Natural killer cell treated with Interleukin-12 subunit alpha and Interleukin-12 subunit beta and Interleukin-15 and Interleukin-18, amount 100 ng/mL, for 72 hours (primary cell): ENCODE results near the gene CIT. TPM values are rescaled to one million over a fixed set of nuclear protein-coding genes. Genes with fewer than 3 reads are reported as not detected.

Experiments used
- ATAC-seq, 2 donors: fragments of 150-1000 bp; cut with Tn5 transposase in 1 of 2; sonication (Bioruptor Pico), chemical (Tn5 transposase) in 1 of 2; 2 replicates each; pipeline ENCODE4 v1.10.0; 2021
- DNase-seq: peaks from one replicate; pipeline ENCODE4 v3.0.0; 2022; ENCODE audit warnings: low spot score
- H3K27ac Mint-ChIP-seq, 2 donors: 1 replicate in 1 of 2; 2 replicates in 1 of 2; pipeline ENCODE4 v1.8.0; 2022; ENCODE audit warnings: mixed read lengths in 2 of 2, mild to moderate bottlenecking in 1 of 2, moderate library complexity in 1 of 2
- H3K27me3 Mint-ChIP-seq, 2 donors: 1 replicate in 1 of 2; 2 replicates in 1 of 2; pipeline ENCODE4 v1.8.0; 2022; ENCODE audit warnings: mixed read lengths in 2 of 2
- H3K36me3 Mint-ChIP-seq: one replicate; pipeline ENCODE4 v1.8.0; 2022; ENCODE audit warnings: mixed read lengths
- H3K4me1 Mint-ChIP-seq, 2 donors: 1 replicate in 1 of 2; 2 replicates in 1 of 2; pipeline ENCODE4 v1.8.0; 2022; ENCODE audit warnings: low read depth in 2 of 2, mixed read lengths in 2 of 2, mild to moderate bottlenecking in 1 of 2
- H3K4me3 Mint-ChIP-seq: one replicate; pipeline ENCODE4 v1.8.0; 2022; ENCODE audit warnings: mixed read lengths
- H3K9me3 Mint-ChIP-seq: 2 replicates; pipeline ENCODE4 v1.8.0; 2022; ENCODE audit warnings: mixed read lengths
- total RNA-seq, 2 donors: library from RNA; stranded (reverse); gene quantifications; one replicate each; pipeline ENCODE4 v1.2.3, GENCODE V29; 2022

The CIT gene
- total RNA-seq, 2 donors from 2014 or later, result 25.7 to 71.1 TPM

DNA sequence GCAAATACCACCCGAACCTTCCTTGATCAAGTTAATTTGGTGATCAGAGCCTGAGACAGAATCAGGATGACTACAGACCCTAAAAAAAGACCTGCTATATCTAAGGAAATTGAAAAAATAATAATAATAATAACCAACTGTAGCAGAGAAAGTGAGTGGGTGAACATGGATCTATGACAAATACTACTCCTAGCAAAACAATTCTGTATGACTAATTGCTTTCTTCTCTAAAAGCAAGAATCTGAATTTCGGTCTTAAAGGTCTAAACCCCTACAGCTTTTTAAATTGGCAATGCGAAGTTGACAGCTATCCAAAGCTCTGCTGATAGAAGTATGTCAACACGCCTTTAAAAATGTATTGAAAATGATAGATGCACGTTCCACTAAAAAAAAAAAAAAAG is 107.0 kb downstream of the CIT start:
- Mint-ChIP-seq H3K4me1 (no peaks in the 10 kb centered on the region), H3K27ac (no peak overlapping the region), H3K9me3 (no peaks in the 10 kb centered on the region), H3K4me3 (no peak overlapping the region), H3K27me3 (no peaks in the 10 kb centered on the region), H3K36me3 (peaks cover 12% of the 10 kb centered on the region)
- ATAC-seq, result no peak
- DNase-seq, result no peak

DNA sequence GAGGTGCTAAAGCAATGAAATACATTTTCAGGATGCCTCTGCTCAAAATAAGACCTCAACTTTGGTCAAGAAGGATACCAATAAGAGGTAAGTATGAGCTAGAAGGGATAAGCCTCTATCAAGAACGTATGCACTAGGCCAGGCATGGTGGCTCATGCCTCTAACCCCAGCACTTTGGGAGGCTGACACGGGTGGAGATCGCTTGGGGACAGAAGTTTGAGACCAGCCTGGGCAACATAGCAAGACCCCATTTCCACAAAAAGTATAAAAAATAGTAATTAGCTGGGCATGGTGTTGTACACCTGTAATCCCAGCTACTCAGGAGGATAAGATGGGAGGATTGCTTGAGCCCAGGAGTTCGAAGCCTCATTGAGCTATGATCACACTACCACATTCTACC is 114.5 kb downstream of the CIT start:
- Mint-ChIP-seq H3K36me3 (peaks cover 16% of the 10 kb centered on the region), H3K27ac (no peak overlapping the region), H3K4me3 (no peak overlapping the region), H3K27me3 (no peaks in the 10 kb centered on the region), H3K9me3 (no peaks in the 10 kb centered on the region), H3K4me1 (no peaks in the 10 kb centered on the region)
- DNase-seq (no peak), ATAC-seq (no peak)

DNA sequence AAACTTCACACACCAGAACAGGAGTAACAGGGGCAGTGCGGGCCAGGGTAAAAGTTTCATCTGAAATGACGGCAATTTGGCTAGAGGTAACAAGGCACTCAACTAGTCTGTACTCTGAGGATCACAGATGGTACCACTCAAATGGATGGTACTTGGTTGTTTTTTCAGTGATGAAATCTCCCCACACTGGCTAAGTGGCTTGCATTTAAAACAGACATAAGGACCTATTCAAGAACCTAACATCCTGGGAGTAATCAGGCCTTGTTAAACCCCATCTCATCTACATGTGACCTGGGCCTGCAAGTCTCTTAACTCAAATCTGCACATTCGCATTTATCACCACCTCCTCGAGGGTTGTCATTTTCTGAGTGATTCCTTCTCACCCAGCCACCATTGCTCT is 118.4 kb downstream of the CIT start:
- H3K27me3 Mint-ChIP-seq, result no peaks in the 10 kb centered on the region
- H3K4me1 Mint-ChIP-seq, result no peaks in the 10 kb centered on the region
- H3K27ac Mint-ChIP-seq, result no peak overlapping the region
- ATAC-seq, result no peak
- H3K4me3 Mint-ChIP-seq, result no peak overlapping the region
- H3K9me3 Mint-ChIP-seq, result no peaks in the 10 kb centered on the region
- H3K36me3 Mint-ChIP-seq, result peaks cover 10% of the 10 kb centered on the region
- no peak for DNase-seq

DNA sequence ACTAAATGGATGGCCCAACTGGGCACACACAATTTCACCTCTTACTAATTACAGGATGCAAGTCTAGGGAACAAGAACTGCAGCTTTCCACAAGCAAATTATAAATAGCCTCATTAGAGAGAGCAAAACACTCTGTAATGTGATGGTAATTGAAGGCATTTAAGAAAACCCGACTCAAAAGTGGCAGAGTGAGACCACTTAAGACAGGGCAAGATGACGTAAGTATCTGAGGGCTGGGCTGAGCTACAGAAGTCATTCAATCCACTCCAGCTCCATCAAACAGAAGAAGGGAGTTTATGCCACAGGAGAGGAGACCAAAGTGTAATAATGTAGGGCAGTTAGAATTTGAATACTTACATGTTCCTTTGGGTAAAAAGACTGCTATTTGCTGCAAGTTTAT is 118.9 kb downstream of the CIT start:
- Mint-ChIP-seq H3K27ac (no peak overlapping the region), H3K4me1 (no peaks in the 10 kb centered on the region), H3K36me3 (peaks cover 5% of the 10 kb centered on the region), H3K9me3 (no peaks in the 10 kb centered on the region), H3K4me3 (no peak overlapping the region), H3K27me3 (no peaks in the 10 kb centered on the region)
- DNase-seq (no peak), ATAC-seq (no peak)

DNA sequence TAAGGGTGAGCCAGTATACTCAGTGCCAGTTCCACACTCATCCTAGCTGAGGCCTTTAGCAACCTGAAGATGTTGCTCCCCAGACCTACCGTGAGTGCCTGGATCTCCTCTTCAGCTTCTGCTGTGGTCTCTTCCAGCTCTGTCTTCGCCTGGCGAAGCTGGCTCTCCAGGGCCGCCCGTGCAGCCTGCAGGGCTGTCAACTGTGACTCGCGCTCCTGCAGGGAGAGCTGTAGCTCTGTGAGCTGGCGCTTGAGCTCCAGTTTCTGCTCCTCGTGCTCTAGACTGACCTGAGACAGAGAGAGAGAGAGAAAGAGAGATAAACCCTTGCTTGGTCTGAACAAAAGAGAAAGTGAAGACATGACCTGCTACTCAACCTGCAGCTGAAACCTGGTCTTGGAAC is 125.2 kb downstream of the CIT start:
- peaks cover 4% of the 10 kb centered on the region for H3K36me3 Mint-ChIP-seq
- H3K4me1 Mint-ChIP-seq, result no peaks in the 10 kb centered on the region
- DNase-seq (no peak), ATAC-seq (peak in 1 of 2 donors; percentile 15)
- H3K9me3 Mint-ChIP-seq, result no peaks in the 10 kb centered on the region
- no peaks in the 10 kb centered on the region for H3K27me3 Mint-ChIP-seq
- no peak overlapping the region for H3K4me3 Mint-ChIP-seq
- no peak overlapping the region for H3K27ac Mint-ChIP-seq

DNA sequence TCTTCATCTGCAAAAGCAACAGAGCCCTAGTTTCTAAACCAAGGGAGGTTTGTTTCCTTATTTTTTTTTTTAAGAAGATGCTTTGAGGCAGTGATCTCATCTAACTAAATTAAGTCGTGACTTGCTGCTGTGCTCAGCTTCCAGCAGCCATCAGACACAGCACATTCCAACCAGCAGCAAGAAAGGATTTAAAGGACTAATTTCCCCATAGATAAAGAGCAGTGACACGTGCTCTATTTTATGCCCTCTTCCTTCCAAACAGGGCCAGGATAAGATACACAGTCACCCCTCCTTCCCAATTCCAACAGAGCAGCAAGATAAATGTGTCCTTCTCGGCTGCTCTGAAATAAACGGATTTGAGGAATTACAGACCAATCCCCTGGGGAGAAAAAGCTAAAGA is 127.5 kb downstream of the CIT start:
- Mint-ChIP-seq H3K27ac (no peak overlapping the region), H3K9me3 (peaks cover 5% of the 10 kb centered on the region), H3K4me3 (no peak overlapping the region), H3K36me3 (peaks cover 24% of the 10 kb centered on the region), H3K27me3 (no peaks in the 10 kb centered on the region), H3K4me1 (no peaks in the 10 kb centered on the region)
- DNase-seq (no peak), ATAC-seq (no peak)

DNA sequence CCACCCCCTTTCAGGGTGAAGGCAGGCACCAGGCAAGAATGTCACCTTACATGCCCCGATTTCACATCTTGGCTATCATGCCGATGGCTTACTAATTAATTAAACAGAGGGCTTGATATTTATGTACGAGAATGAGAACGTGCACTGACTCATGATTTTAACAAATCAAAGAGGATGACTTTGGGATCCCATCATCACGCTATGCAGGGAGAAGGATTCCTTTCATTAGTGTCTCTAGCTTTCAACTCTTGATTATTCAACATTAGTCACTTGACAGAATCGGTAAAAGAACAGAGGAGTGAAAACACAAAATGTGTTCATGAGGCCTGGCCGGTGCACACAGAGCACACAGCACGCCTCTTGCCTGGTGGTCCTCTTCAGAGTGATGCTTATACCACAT is 128.6 kb downstream of the CIT start:
- Mint-ChIP-seq H3K27ac (no peak overlapping the region), H3K4me3 (no peak overlapping the region), H3K4me1 (no peaks in the 10 kb centered on the region), H3K27me3 (no peaks in the 10 kb centered on the region), H3K36me3 (peaks cover 34% of the 10 kb centered on the region), H3K9me3 (peaks cover 12% of the 10 kb centered on the region)
- DNase-seq, result no peak
- ATAC-seq, result no peak

DNA sequence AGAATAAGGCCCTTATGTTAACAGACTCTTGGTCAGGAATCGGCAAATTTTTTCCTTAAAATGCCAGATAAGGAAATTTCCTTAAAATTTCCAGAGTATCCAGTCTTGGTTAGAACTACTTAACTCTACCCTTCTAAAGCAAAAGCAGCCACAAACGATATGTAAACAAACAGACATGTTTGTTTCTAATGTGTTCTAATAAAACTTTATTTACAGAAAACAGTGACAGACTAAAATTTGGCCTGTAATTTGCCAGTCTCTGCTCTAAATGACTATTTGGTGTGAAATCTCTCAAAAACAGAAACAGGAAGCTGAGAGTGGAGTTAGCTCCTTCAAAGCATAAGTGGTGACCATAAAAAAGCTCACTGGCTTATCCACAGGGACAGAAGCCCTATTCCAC is 131.0 kb downstream of the CIT start:
- no peak for ATAC-seq
- Mint-ChIP-seq H3K9me3 (peaks cover 12% of the 10 kb centered on the region), H3K27me3 (no peaks in the 10 kb centered on the region), H3K4me3 (no peak overlapping the region), H3K4me1 (no peaks in the 10 kb centered on the region), H3K27ac (no peak overlapping the region), H3K36me3 (peaks cover 42% of the 10 kb centered on the region)
- no peak for DNase-seq

DNA sequence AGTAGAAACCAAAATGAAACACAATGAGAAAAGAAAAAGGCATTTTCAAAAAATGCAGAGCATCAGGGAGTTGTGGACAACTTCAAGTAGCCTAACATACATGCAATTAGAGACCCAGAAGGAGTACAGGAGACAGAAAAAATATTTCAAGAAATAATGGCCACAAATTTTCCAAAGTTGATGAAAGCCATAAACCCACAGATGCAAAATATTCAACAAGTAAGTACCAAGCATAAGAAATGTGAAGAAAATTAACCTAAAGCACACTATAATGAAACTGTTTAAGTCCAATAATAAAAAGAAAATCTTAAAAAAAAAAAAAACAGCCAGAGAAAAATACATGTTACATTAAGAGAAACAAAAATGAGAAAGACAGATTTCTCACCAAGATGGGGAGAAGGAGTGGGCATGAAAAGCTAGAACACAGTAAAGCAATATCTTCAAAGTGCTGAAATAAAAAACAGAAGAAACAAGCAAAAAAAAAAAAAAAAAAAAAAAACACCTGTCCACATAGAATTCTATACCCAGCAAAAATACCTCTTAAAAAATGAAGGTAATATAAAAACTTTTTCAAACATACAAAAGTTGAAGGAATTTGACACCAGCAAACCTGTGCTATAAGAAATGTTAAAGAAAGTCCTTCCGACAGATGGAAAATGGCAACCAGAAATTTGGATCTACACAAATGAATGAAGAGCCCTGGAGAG is 132.1 kb downstream of the CIT start:
- peaks cover 38% of the 10 kb centered on the region for H3K36me3 Mint-ChIP-seq
- H3K9me3 Mint-ChIP-seq, result peaks cover 12% of the 10 kb centered on the region
- DNase-seq, result no peak
- ATAC-seq, result no peak
- H3K27me3 Mint-ChIP-seq, result no peaks in the 10 kb centered on the region
- no peaks in the 10 kb centered on the region for H3K4me1 Mint-ChIP-seq
- no peak overlapping the region for H3K4me3 Mint-ChIP-seq
- no peak overlapping the region for H3K27ac Mint-ChIP-seq

DNA sequence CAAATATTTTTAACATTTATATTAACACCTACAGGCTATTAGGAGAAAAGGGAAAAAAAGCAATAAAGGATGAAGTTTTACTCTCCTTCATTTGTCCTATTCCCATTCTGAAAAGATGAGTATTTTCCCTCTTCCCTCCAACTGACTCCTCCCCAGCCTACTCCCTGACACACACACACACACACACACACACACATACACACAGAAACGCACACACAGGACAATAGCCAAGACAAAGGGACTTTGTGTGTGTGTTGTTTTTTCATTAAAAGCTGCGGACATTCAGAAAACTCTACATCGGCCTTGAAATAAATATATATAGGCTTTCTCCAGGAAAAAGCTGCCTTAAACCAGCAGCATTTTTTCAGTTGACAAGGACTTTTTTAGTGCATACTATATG is 134.4 kb downstream of the CIT start:
- peaks cover 38% of the 10 kb centered on the region for H3K36me3 Mint-ChIP-seq
- H3K9me3 Mint-ChIP-seq, result peaks cover 12% of the 10 kb centered on the region
- H3K4me1 Mint-ChIP-seq, result no peaks in the 10 kb centered on the region
- DNase-seq (no peak), ATAC-seq (no peak)
- H3K27ac Mint-ChIP-seq, result no peak overlapping the region
- H3K4me3 Mint-ChIP-seq, result no peak overlapping the region
- H3K27me3 Mint-ChIP-seq, result no peaks in the 10 kb centered on the region

DNA sequence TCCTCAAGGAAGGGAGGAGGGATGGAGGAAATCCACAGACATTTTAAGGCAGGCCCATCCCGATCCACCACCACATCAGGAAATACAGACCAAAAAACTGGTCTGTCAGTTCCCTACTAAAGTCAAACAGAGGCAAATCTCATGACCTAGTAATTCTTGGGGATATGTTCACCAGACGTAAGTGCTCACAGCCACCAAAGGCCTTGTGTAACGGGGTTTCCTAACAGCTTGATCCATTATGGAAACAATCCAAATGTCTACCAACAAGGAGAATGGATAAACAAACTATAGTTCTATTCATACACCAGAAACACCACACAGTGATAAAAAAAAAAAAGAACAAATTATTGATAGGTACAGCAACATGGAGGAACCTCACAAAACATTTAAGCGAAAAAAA is 136.3 kb downstream of the CIT start:
- H3K4me3 Mint-ChIP-seq, result no peak overlapping the region
- DNase-seq, result no peak
- H3K4me1 Mint-ChIP-seq, result no peaks in the 10 kb centered on the region
- H3K27ac Mint-ChIP-seq, result no peak overlapping the region
- H3K27me3 Mint-ChIP-seq, result no peaks in the 10 kb centered on the region
- no peak for ATAC-seq
- H3K36me3 Mint-ChIP-seq, result peaks cover 30% of the 10 kb centered on the region
- H3K9me3 Mint-ChIP-seq, result peaks cover 12% of the 10 kb centered on the region

DNA sequence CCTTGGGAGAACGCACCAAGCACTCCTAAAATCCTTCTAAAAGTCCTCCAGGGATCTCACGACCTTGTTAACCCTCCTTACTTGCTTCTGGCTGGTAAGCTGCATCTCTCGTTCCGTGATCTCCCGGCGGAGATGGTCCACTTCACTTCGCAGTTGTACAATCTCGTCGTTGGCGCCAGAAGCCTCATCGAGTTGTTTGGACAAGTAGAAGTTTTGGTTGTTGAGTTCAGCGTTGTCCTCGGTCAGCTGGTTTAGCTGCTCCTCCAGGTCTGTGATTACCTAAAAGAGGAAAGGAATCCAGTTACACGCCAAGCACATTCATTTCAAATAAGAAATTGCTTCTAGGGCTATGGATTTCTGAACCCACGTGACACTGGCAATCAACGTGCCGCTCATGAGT is 142.0 kb downstream of the CIT start:
- no peaks in the 10 kb centered on the region for H3K36me3 Mint-ChIP-seq
- peaks cover 0 to 5% of the 10 kb centered on the region in 2 donors for H3K4me1 Mint-ChIP-seq
- no peak overlapping the region for H3K27ac Mint-ChIP-seq
- no peaks in the 10 kb centered on the region for H3K27me3 Mint-ChIP-seq
- no peaks in the 10 kb centered on the region for H3K9me3 Mint-ChIP-seq
- DNase-seq (no peak), ATAC-seq (no peak)
- H3K4me3 Mint-ChIP-seq, result no peak overlapping the region

DNA sequence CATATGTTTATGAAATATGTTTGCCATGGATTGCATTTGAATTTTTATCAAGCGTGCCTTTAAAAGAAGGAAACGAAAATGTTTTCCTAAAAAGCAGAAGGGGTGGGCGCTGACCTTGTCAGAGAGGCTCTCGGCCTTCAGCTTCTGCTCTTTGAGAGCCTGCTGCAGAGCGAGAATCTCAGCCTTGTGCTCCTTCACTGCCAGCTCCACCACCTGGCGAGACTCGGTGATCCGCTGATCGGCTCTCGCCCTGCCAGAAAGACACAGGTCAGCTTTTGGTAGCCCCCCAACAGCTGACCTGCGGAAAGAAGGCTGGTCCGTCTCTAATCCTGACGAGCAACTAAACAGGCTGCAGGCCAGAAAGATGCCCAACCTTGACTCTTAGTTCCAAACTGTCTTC is 146.7 kb downstream of the CIT start:
- H3K27me3 Mint-ChIP-seq, result no peaks in the 10 kb centered on the region
- ATAC-seq (no peak), DNase-seq (no peak)
- no peaks in the 10 kb centered on the region for H3K36me3 Mint-ChIP-seq
- peaks cover 0 to 5% of the 10 kb centered on the region in 2 donors for H3K4me1 Mint-ChIP-seq
- H3K4me3 Mint-ChIP-seq, result no peak overlapping the region
- H3K9me3 Mint-ChIP-seq, result no peaks in the 10 kb centered on the region
- H3K27ac Mint-ChIP-seq, result no peak overlapping the region

DNA sequence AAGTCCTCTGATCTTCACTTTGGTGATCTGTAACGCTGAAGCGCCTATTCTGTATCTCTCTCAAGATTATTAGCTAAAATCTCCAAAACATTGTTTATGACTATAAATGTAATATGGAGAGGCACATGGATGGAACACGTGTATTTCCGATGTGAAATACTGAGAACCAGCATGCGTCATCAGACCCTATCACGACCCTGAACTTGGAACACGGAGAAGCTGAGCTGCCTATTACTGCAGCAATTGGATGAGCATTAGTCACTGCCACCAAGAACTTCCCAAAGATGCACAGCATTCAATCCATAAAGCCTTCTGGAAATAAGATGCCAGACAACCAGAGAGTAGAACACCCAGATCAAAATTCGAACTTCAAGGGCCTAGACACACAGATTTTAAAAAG is 147.2 kb downstream of the CIT start:
- Mint-ChIP-seq H3K4me1 (peaks cover 0 to 5% of the 10 kb centered on the region in 2 donors), H3K36me3 (no peaks in the 10 kb centered on the region), H3K27me3 (no peaks in the 10 kb centered on the region), H3K4me3 (no peak overlapping the region), H3K9me3 (no peaks in the 10 kb centered on the region), H3K27ac (no peak overlapping the region)
- DNase-seq, result no peak
- no peak for ATAC-seq

DNA sequence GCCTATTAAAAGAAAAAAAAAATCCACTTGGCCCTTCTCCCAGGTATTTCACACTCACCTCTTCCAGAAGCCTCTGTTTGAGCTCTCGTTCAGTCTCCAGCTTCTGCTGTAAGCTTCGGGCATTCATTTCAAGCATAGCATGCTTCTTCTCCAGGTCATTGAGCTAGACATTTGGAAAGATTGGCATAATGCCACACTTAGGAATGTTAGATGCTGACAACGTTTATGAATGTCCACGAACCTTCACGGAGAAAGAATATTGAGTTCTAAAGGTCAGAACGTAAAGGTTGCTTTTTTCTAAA is 148.7 kb downstream of the CIT start:
- no peak for ATAC-seq
- Mint-ChIP-seq H3K4me1 (peaks cover 0 to 5% of the 10 kb centered on the region in 2 donors), H3K27ac (no peak overlapping the region), H3K9me3 (no peaks in the 10 kb centered on the region), H3K27me3 (no peaks in the 10 kb centered on the region), H3K4me3 (no peak overlapping the region), H3K36me3 (no peaks in the 10 kb centered on the region)
- no peak for DNase-seq
